ENCODE measurements around the gene ERCC2. TPM values are rescaled to one million over a fixed set of nuclear protein-coding genes. Genes with fewer than 3 reads are reported as not detected.
A peak's percentile ranks its signal among the peaks of the same experiment; 100 is the strongest.

The ERCC2 gene
- total RNA-seq, 3 donors from 2014 or later, result 6.4 to 11.5 (median 9.5) TPM

DNA sequence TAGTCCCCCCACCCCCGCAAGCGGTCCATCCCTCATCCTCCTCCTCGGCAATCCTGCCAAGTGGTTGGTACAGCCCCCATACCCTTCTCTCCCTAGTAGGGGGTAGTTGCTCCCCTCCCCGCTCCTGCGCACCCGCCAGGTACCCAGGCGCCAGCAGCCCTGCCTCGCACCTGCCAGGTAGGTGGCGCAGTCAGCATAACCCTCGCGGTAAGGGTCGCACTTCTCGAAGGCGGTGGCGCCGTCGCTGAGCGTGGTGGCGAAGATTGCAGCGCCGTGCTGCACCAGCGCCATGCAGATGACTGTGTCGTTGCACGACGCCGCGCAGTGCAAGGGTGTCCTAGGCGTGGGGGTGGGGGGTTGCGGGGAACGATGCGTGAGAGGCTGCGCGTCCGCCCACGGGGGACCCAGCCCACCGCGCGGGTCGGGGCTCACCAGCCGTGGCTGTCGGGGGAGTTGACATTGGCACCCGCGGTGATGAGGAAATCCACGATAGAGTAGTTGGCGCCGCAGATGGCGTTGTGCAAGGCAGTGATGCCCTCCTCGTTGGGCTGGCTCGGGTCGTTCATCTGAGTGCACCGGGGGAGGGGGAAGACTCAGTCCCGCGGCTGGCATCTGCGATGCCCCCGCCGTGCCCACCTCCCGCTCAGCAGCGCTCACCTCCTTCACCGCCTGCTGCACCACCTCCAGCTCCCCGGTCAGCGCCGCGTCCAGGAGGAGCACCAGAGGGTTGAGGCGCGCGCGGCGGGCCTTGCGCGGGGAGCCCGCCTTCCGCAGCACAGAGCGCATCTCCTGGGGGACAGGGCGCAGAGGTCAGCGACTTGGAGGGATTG, 15.2 kb upstream of the ERCC2 start:
- Histone ChIP-seq H3K9me3 (no peaks in the 10 kb centered on the region), H3K27me3 (peaks cover 0 to 10% of the 10 kb centered on the region in 2 donors), H3K4me1 (no peaks in the 10 kb centered on the region), H3K27ac (no peak overlapping the region), H3K4me3 (no peak overlapping the region), H3K36me3 (no peaks in the 10 kb centered on the region)
- intact Hi-C loops (cut with DNase I; ENCODE audit: low total_unique reads), result no loop called here
- no peak for DNase-seq (ENCODE audit: low spot score in 2 of 2)
- TF ChIP-seq POLR2A (IDR thresholded peaks at IDR 0.05), result no peak
- TF ChIP-seq, protein P1, sequence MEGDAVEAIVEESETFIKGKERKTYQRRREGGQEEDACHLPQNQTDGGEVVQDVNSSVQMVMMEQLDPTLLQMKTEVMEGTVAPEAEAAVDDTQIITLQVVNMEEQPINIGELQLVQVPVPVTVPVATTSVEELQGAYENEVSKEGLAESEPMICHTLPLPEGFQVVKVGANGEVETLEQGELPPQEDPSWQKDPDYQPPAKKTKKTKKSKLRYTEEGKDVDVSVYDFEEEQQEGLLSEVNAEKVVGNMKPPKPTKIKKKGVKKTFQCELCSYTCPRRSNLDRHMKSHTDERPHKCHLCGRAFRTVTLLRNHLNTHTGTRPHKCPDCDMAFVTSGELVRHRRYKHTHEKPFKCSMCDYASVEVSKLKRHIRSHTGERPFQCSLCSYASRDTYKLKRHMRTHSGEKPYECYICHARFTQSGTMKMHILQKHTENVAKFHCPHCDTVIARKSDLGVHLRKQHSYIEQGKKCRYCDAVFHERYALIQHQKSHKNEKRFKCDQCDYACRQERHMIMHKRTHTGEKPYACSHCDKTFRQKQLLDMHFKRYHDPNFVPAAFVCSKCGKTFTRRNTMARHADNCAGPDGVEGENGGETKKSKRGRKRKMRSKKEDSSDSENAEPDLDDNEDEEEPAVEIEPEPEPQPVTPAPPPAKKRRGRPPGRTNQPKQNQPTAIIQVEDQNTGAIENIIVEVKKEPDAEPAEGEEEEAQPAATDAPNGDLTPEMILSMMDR (IDR thresholded peaks at IDR 0.05), result no peak
- TF ChIP-seq POLR2AphosphoS5 (IDR thresholded peaks at IDR 0.05), result no peak

DNA sequence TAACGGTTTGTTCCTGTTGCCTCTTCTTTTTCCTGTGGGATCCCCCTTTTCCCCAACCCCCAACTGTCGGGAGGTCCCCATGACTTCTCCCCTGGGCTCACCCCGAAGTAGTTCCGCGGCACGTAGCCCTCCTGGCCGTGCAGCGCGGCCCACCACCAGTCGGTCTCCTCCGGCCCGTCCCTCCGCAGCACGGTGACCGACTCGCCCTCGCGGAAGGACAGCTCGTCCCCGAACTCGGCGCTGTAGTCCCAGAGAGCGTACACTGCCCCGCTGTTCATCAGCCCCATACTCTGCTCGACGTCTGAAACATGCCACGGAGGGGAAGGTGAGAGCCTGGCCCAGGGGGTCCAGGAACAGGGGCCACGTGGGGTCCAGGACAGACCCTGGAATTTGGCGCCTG, 12.1 kb upstream of the ERCC2 start:
- Histone ChIP-seq H3K4me3 (no peak overlapping the region), H3K4me1 (no peaks in the 10 kb centered on the region), H3K36me3 (no peaks in the 10 kb centered on the region), H3K9me3 (no peaks in the 10 kb centered on the region), H3K27me3 (peaks cover 0 to 10% of the 10 kb centered on the region in 2 donors), H3K27ac (no peak overlapping the region)
- intact Hi-C loops (cut with DNase I; ENCODE audit: low total_unique reads), result no loop called here
- TF ChIP-seq POLR2A (IDR thresholded peaks at IDR 0.05) (no peak), POLR2AphosphoS5 (IDR thresholded peaks at IDR 0.05) (no peak)
- TF ChIP-seq, protein P1 (IDR thresholded peaks at IDR 0.05), result no peak
- no peak for DNase-seq (ENCODE audit: low spot score in 2 of 2)

DNA sequence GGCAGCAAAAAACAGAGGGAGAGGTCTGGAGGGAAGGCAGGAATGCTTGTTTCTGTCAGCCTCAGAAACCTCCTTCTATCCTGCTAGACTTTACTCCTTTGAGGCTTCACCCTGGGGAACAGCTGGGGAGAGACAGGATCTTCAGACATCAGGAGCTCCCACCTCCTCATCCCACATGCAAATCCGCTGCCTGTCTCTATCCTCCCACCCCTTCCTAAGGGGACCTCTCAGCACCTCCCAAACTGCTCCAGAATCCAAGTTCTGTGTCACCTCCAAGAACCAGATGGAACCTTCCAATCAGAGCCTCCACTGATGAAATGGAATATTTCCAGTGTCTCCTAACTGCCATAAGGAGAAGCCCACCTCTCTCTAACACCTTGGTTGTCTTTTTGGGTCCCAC, 9.7 kb upstream of the ERCC2 start:
- Histone ChIP-seq H3K36me3 (no peaks in the 10 kb centered on the region), H3K27me3 (peaks cover 0 to 1% of the 10 kb centered on the region in 2 donors), H3K4me3 (no peak overlapping the region), H3K4me1 (no peaks in the 10 kb centered on the region), H3K27ac (no peak overlapping the region), H3K9me3 (no peaks in the 10 kb centered on the region)
- TF ChIP-seq, protein P1 (IDR thresholded peaks at IDR 0.05), result no peak
- no peak for TF ChIP-seq POLR2AphosphoS5 (IDR thresholded peaks at IDR 0.05)
- intact Hi-C loops (cut with DNase I; ENCODE audit: low total_unique reads), result no loop called here
- DNase-seq (ENCODE audit: low spot score in 2 of 2), result no peak

DNA sequence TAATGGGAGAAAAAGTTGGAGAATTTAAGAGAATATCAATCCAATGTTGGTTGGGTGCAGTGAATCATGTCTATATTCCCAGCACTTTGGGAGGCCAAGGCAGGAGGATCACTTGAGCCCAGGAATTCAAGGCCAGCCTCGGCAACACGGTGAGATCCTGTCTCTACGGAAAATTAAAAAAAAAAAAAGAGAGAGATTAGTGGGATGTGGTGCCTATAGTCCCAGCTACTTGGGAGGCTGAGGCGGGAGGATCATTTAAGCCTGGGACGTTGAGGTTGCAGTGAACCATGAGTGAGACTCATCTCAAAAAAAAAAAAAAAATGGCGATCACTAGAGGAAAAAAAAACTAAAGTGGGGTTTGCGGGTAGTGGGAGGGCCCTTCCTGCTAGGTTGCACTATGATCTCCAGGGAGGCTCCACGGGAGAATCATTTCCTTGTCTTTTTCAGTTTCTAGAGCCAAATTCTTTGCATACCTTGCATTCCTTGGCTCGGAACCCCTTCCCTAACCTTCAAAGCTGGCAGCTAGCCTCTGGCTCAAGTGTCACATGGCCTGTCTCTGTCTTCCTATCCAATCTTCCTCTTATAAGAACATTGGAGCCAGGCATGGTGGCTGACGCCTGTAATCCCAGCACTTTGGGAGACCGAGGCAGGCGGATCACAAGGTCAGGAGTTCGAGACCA, 5.8 kb upstream of the ERCC2 start:
- peak overlapping the region in 1 of 2 donors; percentile 75 for H3K27ac ChIP-seq
- H3K36me3 ChIP-seq, result no peaks in the 10 kb centered on the region
- TF ChIP-seq POLR2A (IDR thresholded peaks at IDR 0.05) (no peak), POLR2AphosphoS5 (IDR thresholded peaks at IDR 0.05) (peak in 2 of 3 donors; percentile 40 to 69)
- TF ChIP-seq, protein P1 (IDR thresholded peaks at IDR 0.05), result no peak
- H3K9me3 ChIP-seq, result no peaks in the 10 kb centered on the region
- H3K27me3 ChIP-seq, result no peaks in the 10 kb centered on the region
- H3K4me3 ChIP-seq, result no peak overlapping the region
- H3K4me1 ChIP-seq, result no peaks in the 10 kb centered on the region
- DNase-seq (ENCODE audit: low spot score in 2 of 2), result peak in 1 of 2 donors; percentile 93
- intact Hi-C loops (cut with DNase I; ENCODE audit: low total_unique reads), result no loop called here
